Body of pancreas (tissue), 4 donors: ENCODE data around the gene AKR1C2. TPM values are rescaled to one million over a fixed set of nuclear protein-coding genes. Genes with fewer than 3 reads are reported as not detected.

ENCODE experiments used
- ATAC-seq: fragments of 150-250 bp; one replicate; pipeline ENCODE4 v1.9.1; 2016
- DNase-seq, 4 donors: peaks; one replicate each; pipeline ENCODE4 v3.0.0-alpha.2; 2019
- H3K27ac ChIP-seq, 4 donors: fragments of 200-600 bp; sonication (generic); 1 replicate in 3 of 4; 2 replicates in 1 of 4; pipeline versions ENCODE4 v1.5.1 to v1.6.1; 2016 to 2019; ENCODE audit warnings: mild to moderate bottlenecking in 1 of 4, mixed read lengths in 1 of 4, moderate library complexity in 1 of 4
- H3K27me3 ChIP-seq, 2 donors: fragments of 200-600 bp; sonication (generic); one replicate each; pipeline ENCODE4 v1.6.0; 2016; ENCODE audit warnings: mild to moderate bottlenecking in 1 of 2
- H3K36me3 ChIP-seq, 2 donors: fragments of 200-600 bp; sonication (generic); replicated peaks in 1 of 2; 2 replicates each; pipeline ENCODE4 v1.5.1; 2016; ENCODE audit warnings: low read depth in 2 of 2; ENCODE audit not compliant: insufficient read depth in 1 of 2
- H3K4me1 ChIP-seq: fragments of 200-600 bp; sonication (generic); one replicate; pipeline ENCODE4 v1.6.0; 2016
- H3K4me3 ChIP-seq, 2 donors: fragments of 200-600 bp; sonication (generic); 1 replicate in 1 of 2; 2 replicates in 1 of 2; pipeline ENCODE4 v1.5.1; 2016 to 2019
- H3K9me3 ChIP-seq, 3 donors: fragments of 200-600 bp; sonication (generic); 1 replicate in 2 of 3; 2 replicates in 1 of 3; pipeline ENCODE4 v1.5.1; 2016
- CTCF ChIP-seq, 7 experiments: fragments of 450-650 bp in 4 of 7; fragments of 200-600 bp in 3 of 7; sonication (generic) in 3 of 7; IDR thresholded peaks; one replicate each; pipeline ENCODE4 v1.5.1; 2016 to 2019; ENCODE audit warnings: antibody characterized with exemption in 7 of 7
- POLR2A ChIP-seq, 3 donors: fragments of 450-650 bp; IDR thresholded peaks; one replicate each; pipeline ENCODE4 v1.6.1; 2016; ENCODE audit warnings: antibody characterized with exemption in 3 of 3, mild to moderate bottlenecking in 2 of 3
- WGBS, 2 donors: methylation state at CpG; one replicate each; pipeline ENCODE4 v1.1.5; 2017; 5-methylcytosine and 5-hydroxymethylcytosine counted together
- intact Hi-C: fragments of 100-400 bp; cut with DNase I; formaldehyde crosslinking; loops from one replicate; pipeline ENCODE4 v1.15.1; 2023
- total RNA-seq, 2 donors: library from RNA; depleted of rRNA; stranded (reverse); fragments of >200 nt; gene quantifications; one replicate each; pipeline ENCODE4 v1.1.0, GENCODE V29; 2016

Gene AKR1C2
- total RNA-seq, 2 donors from 2014 or later = 3.1 to 5.6 TPM

GRCh38 chr10:4984971-4985594 is 18.6 kb downstream of the AKR1C2 start:
- DNase-seq = peak in 3 of 4 donors; percentile 28 to 54 (median 33)
- Histone ChIP-seq H3K36me3 (no peaks in the 10 kb centered on the region), H3K27me3 (no peaks in the 10 kb centered on the region), H3K4me1 (peaks cover 41% of the 10 kb centered on the region), H3K4me3 (no peak overlapping the region), H3K27ac (peak overlapping the region; percentile 38 to 87 (median 84)), H3K9me3 (no peaks in the 10 kb centered on the region)
- intact Hi-C loops = no loop called here
- WGBS, 2 donors = 52 to 77% methylated on average over 6 to 7 of the region's 7 CpGs
- ATAC-seq = no peak
- TF ChIP-seq POLR2A (IDR thresholded peaks at IDR 0.05) (peak in 1 of 3 donors; percentile 7), CTCF (IDR thresholded peaks at IDR 0.05) (peak in 4 of 7 experiments; percentile 11 to 30 (median 16))

GRCh38 chr10:4984223-4984622 is 19.4 kb downstream of the AKR1C2 start:
- Histone ChIP-seq H3K4me3 (no peak overlapping the region), H3K27ac (peak overlapping the region; percentile 38 to 87 (median 84)), H3K27me3 (no peaks in the 10 kb centered on the region), H3K4me1 (peaks cover 41% of the 10 kb centered on the region), H3K36me3 (no peaks in the 10 kb centered on the region), H3K9me3 (no peaks in the 10 kb centered on the region)
- 86 to 91% methylated on average over 10 of the region's 10 CpGs for WGBS, 2 donors
- intact Hi-C loops = no loop called here
- peak in 3 of 4 donors; percentile 6 to 70 (median 12) for DNase-seq
- peak in 1 of 3 donors; percentile 33 for TF ChIP-seq POLR2A (IDR thresholded peaks at IDR 0.05)
- TF ChIP-seq CTCF (IDR thresholded peaks at IDR 0.05) = no peak
- ATAC-seq = no peak

GRCh38 chr10:4983615-4984216 is 19.9 kb downstream of the AKR1C2 start:
- H3K4me1 ChIP-seq = peaks cover 41% of the 10 kb centered on the region
- H3K4me3 ChIP-seq = no peak overlapping the region
- ATAC-seq (peak; percentile 42), DNase-seq (peak; percentile 62 to 87 (median 84))
- H3K36me3 ChIP-seq = no peaks in the 10 kb centered on the region
- H3K9me3 ChIP-seq = no peaks in the 10 kb centered on the region
- TF ChIP-seq POLR2A (IDR thresholded peaks at IDR 0.05) (peak; percentile 21 to 59 (median 45)), CTCF (IDR thresholded peaks at IDR 0.05) (no peak)
- no peaks in the 10 kb centered on the region for H3K27me3 ChIP-seq
- H3K27ac ChIP-seq = peak overlapping the region; percentile 38 to 87 (median 84)
- intact Hi-C loops = no loop called here
- 54 to 75% methylated on average over 4 to 5 of the region's 5 CpGs for WGBS, 2 donors

- H3K4me1 ChIP-seq = peaks cover 41% of the 10 kb centered on the region
- H3K36me3 ChIP-seq = no peaks in the 10 kb centered on the region
- no peak overlapping the region for H3K4me3 ChIP-seq
- intact Hi-C loops = no loop called here
- ATAC-seq (peak; percentile 70), DNase-seq (peak; percentile 57 to 91 (median 86))
- peak overlapping the region; percentile 82 to 87 (median 86) for H3K27ac ChIP-seq
- H3K27me3 ChIP-seq = no peaks in the 10 kb centered on the region
- TF ChIP-seq POLR2A (IDR thresholded peaks at IDR 0.05) = peak; percentile 42 to 78 (median 75)
- no peak for TF ChIP-seq CTCF (IDR thresholded peaks at IDR 0.05)
- H3K9me3 ChIP-seq = no peaks in the 10 kb centered on the region
- 40 to 56% methylated on average over 8 to 9 of the region's 9 CpGs for WGBS, 2 donors
Observed at GRCh38 chr10:4982764-4983226, 20.9 kb downstream of the AKR1C2 start.
